Trophoblast cell (in vitro differentiated cells and primary cell): ENCODE data around the gene BORCS8.
"Not testable (repeated sequence)": the region's sequence is repeated elsewhere in the genome, so short reads cannot be mapped to it uniquely, and the experiment has no call there.

Experiments
- DNase-seq, 2 donors: peaks; one replicate each; pipeline ENCODE4 v3.0.0-alpha.2; 2016
- H2AFZ ChIP-seq: 2 replicates; pipeline ENCODE4 v1.6.1; 2013; ENCODE audit warnings: low read length, moderate library complexity, mild to moderate bottlenecking; ENCODE audit not compliant: insufficient read depth, poor library complexity
- H2AK5ac ChIP-seq: 2 replicates; pipeline ENCODE4 v1.6.1; 2013; ENCODE audit warnings: mild to moderate bottlenecking, low read length
- H2BK120ac ChIP-seq: 2 replicates; pipeline ENCODE4 v1.6.1; 2013; ENCODE audit warnings: low read length, mild to moderate bottlenecking, moderate library complexity; ENCODE audit not compliant: insufficient read depth, poor library complexity
- H2BK12ac ChIP-seq: 2 replicates; pipeline ENCODE4 v1.6.1; 2013; ENCODE audit warnings: mild to moderate bottlenecking, low read length, moderate library complexity
- H2BK5ac ChIP-seq: 2 replicates; pipeline ENCODE4 v1.6.1; 2013; ENCODE audit warnings: low read length, low read depth, moderate library complexity, mild to moderate bottlenecking; ENCODE audit not compliant: poor library complexity
- H3K14ac ChIP-seq: 2 replicates; pipeline ENCODE4 v1.6.1; 2013; ENCODE audit warnings: mild to moderate bottlenecking, low read length
- H3K18ac ChIP-seq: 2 replicates; pipeline ENCODE4 v1.6.1; 2013; ENCODE audit warnings: mild to moderate bottlenecking, low read length
- H3K23ac ChIP-seq: 2 replicates; pipeline ENCODE4 v1.6.1; 2013; ENCODE audit warnings: low read length
- H3K27ac ChIP-seq: 2 replicates; pipeline ENCODE4 v1.5.1; 2013; ENCODE audit warnings: low read depth, mild to moderate bottlenecking, inconsistent platforms, low read length, moderate library complexity
- H3K27me3 ChIP-seq: 2 replicates; pipeline ENCODE4 v1.6.1; 2013; ENCODE audit warnings: inconsistent platforms, mild to moderate bottlenecking, low read length, moderate library complexity; ENCODE audit not compliant: insufficient read depth
- H3K36me3 ChIP-seq, 2 experiments: 1 replicate in 1 of 2; 2 replicates in 1 of 2; pipeline ENCODE4 v1.6.1; 2013; ENCODE audit warnings: low read length in 2 of 2, mild to moderate bottlenecking in 2 of 2, moderate library complexity in 1 of 2; ENCODE audit not compliant: insufficient read depth in 2 of 2, control insufficient read depth in 1 of 2
- H3K4ac ChIP-seq: 2 replicates; pipeline ENCODE4 v1.6.1; 2013; ENCODE audit warnings: low read depth, mild to moderate bottlenecking, low read length, moderate library complexity
- H3K4me1 ChIP-seq, 2 experiments: 1 replicate in 1 of 2; 2 replicates in 1 of 2; pipeline ENCODE4 v1.6.1; 2013; ENCODE audit warnings: low read length in 2 of 2, mild to moderate bottlenecking in 2 of 2, moderate library complexity in 1 of 2; ENCODE audit not compliant: insufficient read depth in 2 of 2, control insufficient read depth in 1 of 2
- H3K4me2 ChIP-seq: 2 replicates; pipeline ENCODE4 v1.6.1; 2013; ENCODE audit warnings: inconsistent platforms, mild to moderate bottlenecking, low read length, moderate library complexity
- H3K4me3 ChIP-seq: 2 replicates; pipeline ENCODE4 v1.5.1; 2013; ENCODE audit warnings: mild to moderate bottlenecking, low read depth, low read length, inconsistent platforms
- H3K79me1 ChIP-seq: one replicate; pipeline ENCODE4 v1.6.1; 2013; ENCODE audit warnings: low read length
- H3K79me2 ChIP-seq: 2 replicates; pipeline ENCODE4 v1.6.1; 2013; ENCODE audit warnings: low read length, mild to moderate bottlenecking; ENCODE audit not compliant: control insufficient read depth, insufficient read depth, poor library complexity
- H3K9ac ChIP-seq: 2 replicates; pipeline ENCODE4 v1.6.1; 2013; ENCODE audit warnings: mild to moderate bottlenecking, low read length
- H3K9me3 ChIP-seq: 2 replicates; pipeline ENCODE4 v1.6.1; 2013; ENCODE audit warnings: low read depth, mild to moderate bottlenecking, control low read depth, inconsistent platforms, low read length; ENCODE audit not compliant: insufficient read depth
- H4K12ac ChIP-seq: 2 replicates; pipeline ENCODE4 v1.6.1; 2013; ENCODE audit warnings: low read depth, mild to moderate bottlenecking, low read length, moderate library complexity
- H4K8ac ChIP-seq: 2 replicates; pipeline ENCODE4 v1.6.1; 2013; ENCODE audit warnings: low read depth, mild to moderate bottlenecking, low read length, moderate library complexity
- H4K91ac ChIP-seq: one replicate; pipeline ENCODE4 v1.6.1; 2013; ENCODE audit warnings: low read depth, mild to moderate bottlenecking, low read length, moderate library complexity
- WGBS: extraction: QIAGEN DNeasy Blood & Tissue Kit; methylation state at CpG from one replicate; pipeline ENCODE4 v1.1.7; 2013; ENCODE audit warnings: missing lambda C conversion rate; ENCODE audit not compliant: insufficient read length, insufficient coverage; ENCODE audit errors: extremely low coverage; 5-methylcytosine and 5-hydroxymethylcytosine counted together

BORCS8 gene

DNA sequence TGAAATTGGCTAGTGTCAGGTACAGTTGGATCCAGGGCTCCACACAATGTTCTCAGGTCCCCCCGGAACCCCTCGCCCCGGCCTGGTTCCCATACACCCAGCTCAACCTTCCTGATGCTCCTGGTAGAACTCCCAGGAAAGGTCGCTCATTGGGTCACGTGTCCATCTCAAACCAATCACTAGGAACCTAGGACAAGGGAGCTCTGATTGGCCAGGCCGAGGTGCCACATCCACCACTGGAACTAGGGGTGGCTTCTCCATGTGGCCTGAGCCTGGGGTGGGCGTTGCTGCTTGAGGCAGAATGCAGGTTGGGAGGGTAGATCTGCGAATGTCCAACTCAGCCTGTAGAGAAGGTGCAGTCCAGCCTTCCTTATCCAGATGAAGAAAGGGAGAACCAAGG lies 15.0 kb downstream of the BORCS8 start:
- no peaks in the 10 kb centered on the region for H3K27me3 ChIP-seq
- H4K12ac ChIP-seq: no peak overlapping the region
- H3K23ac ChIP-seq: no peak overlapping the region
- H3K4ac ChIP-seq: no peak overlapping the region
- H2BK120ac ChIP-seq: no peak overlapping the region
- H2AK5ac ChIP-seq: no peak overlapping the region
- no peak overlapping the region for H3K9ac ChIP-seq
- no peak for DNase-seq
- no peaks in the 10 kb centered on the region for H3K79me1 ChIP-seq
- no peak overlapping the region for H4K91ac ChIP-seq
- WGBS: no CpG with 5 or more reads among the region's 8 CpGs
- H3K9me3 ChIP-seq: no peaks in the 10 kb centered on the region
- no peak overlapping the region for H2BK5ac ChIP-seq
- no peak overlapping the region for H2BK12ac ChIP-seq
- H3K14ac ChIP-seq: no peak overlapping the region
- H2AFZ ChIP-seq: no peak overlapping the region
- H3K18ac ChIP-seq: no peak overlapping the region
- H3K4me3 ChIP-seq: no peak overlapping the region
- H3K4me2 ChIP-seq: no peak overlapping the region
- H3K79me2 ChIP-seq: no peaks in the 10 kb centered on the region
- peaks cover 16 to 18% of the 10 kb centered on the region in 2 experiments for H3K36me3 ChIP-seq
- H4K8ac ChIP-seq: no peak overlapping the region
- H3K4me1 ChIP-seq: no peaks in the 10 kb centered on the region
- no peak overlapping the region for H3K27ac ChIP-seq

GRCh38 chr19:19173243-19173642 lies 18.7 kb downstream of the BORCS8 start:
- not testable (repeated sequence) for H2BK120ac ChIP-seq, H4K12ac ChIP-seq, H3K14ac ChIP-seq, H3K9ac ChIP-seq, H3K27me3 ChIP-seq, H3K79me1 ChIP-seq, H3K4me3 ChIP-seq, H3K4me2 ChIP-seq, H3K4me1 ChIP-seq, H3K9me3 ChIP-seq, H4K91ac ChIP-seq, H3K23ac ChIP-seq, H3K79me2 ChIP-seq, H2AFZ ChIP-seq, H4K8ac ChIP-seq, H2BK12ac ChIP-seq, H3K27ac ChIP-seq, H3K18ac ChIP-seq, DNase-seq, H2BK5ac ChIP-seq, H2AK5ac ChIP-seq, H3K4ac ChIP-seq
- no CpG with 5 or more reads among the region's 5 CpGs for WGBS
- peaks cover 4 to 10% of the 10 kb centered on the region in 2 experiments for H3K36me3 ChIP-seq

DNA sequence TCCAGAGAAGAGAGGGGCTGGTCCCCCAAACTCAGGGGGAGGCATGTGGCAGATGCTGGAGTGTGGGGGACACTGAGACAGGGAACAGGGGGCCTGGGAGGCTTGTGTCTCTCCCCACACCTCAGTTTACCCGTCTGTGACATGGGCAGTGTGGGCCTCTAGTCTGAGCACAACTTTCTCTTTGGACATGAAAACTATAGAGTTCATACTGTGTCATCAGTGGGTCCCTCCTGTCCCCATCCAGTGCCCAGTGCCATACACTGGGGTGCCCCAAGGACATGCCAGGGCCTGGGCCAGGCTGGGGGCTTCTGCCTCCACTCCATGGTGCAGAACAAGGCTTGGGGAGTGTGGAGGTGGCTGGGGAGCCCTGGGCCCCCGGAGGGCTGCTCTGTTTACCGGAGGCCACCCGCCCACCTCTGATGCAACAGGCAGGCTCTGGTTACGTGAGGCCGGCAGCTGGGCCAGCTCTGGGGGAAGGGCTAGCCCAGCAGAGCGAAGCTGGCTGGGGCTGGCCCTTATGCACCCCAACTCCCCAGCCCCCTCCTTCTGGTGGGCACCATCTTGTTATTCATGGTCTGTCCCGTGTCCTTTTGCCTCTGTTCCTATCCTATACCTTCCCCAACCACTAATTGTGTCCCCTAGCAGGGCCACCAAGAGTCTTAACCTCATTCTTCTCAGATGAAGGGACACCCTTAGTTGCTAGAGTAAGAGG lies 20.0 kb downstream of the BORCS8 start:
- DNase-seq: no peak
- H3K36me3 ChIP-seq: peaks cover 0 to 4% of the 10 kb centered on the region in 2 experiments
- no peak overlapping the region for H3K4ac ChIP-seq
- no peak overlapping the region for H3K14ac ChIP-seq
- no peak overlapping the region for H4K8ac ChIP-seq
- no peak overlapping the region for H2BK120ac ChIP-seq
- no peak overlapping the region for H4K12ac ChIP-seq
- H2BK12ac ChIP-seq: no peak overlapping the region
- H3K18ac ChIP-seq: no peak overlapping the region
- no CpG with 5 or more reads among the region's 8 CpGs for WGBS
- no peaks in the 10 kb centered on the region for H3K27me3 ChIP-seq
- H2AFZ ChIP-seq: no peak overlapping the region
- no peak overlapping the region for H3K4me3 ChIP-seq
- H2AK5ac ChIP-seq: no peak overlapping the region
- no peaks in the 10 kb centered on the region for H3K79me2 ChIP-seq
- H4K91ac ChIP-seq: peak overlapping the region; percentile 26
- no peak overlapping the region for H2BK5ac ChIP-seq
- H3K9ac ChIP-seq: no peak overlapping the region
- no peaks in the 10 kb centered on the region for H3K9me3 ChIP-seq
- H3K79me1 ChIP-seq: no peaks in the 10 kb centered on the region
- peaks cover 0 to 5% of the 10 kb centered on the region in 2 experiments for H3K4me1 ChIP-seq
- no peak overlapping the region for H3K23ac ChIP-seq
- no peak overlapping the region for H3K27ac ChIP-seq
- no peak overlapping the region for H3K4me2 ChIP-seq

GRCh38 chr19:19170873-19171672 lies 20.9 kb downstream of the BORCS8 start:
- H3K18ac ChIP-seq: no peak overlapping the region
- H3K9me3 ChIP-seq: no peaks in the 10 kb centered on the region
- no peak overlapping the region for H3K14ac ChIP-seq
- H3K36me3 ChIP-seq: no peaks in the 10 kb centered on the region
- H4K8ac ChIP-seq: no peak overlapping the region
- no peak overlapping the region for H3K4ac ChIP-seq
- H3K79me2 ChIP-seq: no peaks in the 10 kb centered on the region
- H3K9ac ChIP-seq: no peak overlapping the region
- H3K4me3 ChIP-seq: no peak overlapping the region
- no peak overlapping the region for H2AK5ac ChIP-seq
- H2BK12ac ChIP-seq: no peak overlapping the region
- H3K79me1 ChIP-seq: no peaks in the 10 kb centered on the region
- peaks cover 0 to 5% of the 10 kb centered on the region in 2 experiments for H3K4me1 ChIP-seq
- H3K27me3 ChIP-seq: no peaks in the 10 kb centered on the region
- no peak overlapping the region for H3K27ac ChIP-seq
- H2BK120ac ChIP-seq: no peak overlapping the region
- H4K12ac ChIP-seq: no peak overlapping the region
- DNase-seq: no peak
- H2BK5ac ChIP-seq: no peak overlapping the region
- H3K4me2 ChIP-seq: no peak overlapping the region
- no CpG with 5 or more reads among the region's 6 CpGs for WGBS
- H2AFZ ChIP-seq: no peak overlapping the region
- no peak overlapping the region for H3K23ac ChIP-seq
- no peak overlapping the region for H4K91ac ChIP-seq
